Endothelial cell of hepatic sinusoid (primary cell): ENCODE data around the gene KCNJ15.

Experiments used
- in situ Hi-C: cut with HindIII; loops from 2 replicates; pipeline ENCODE4 v1.10.0; 2017; ENCODE audit warnings: low sequenced_read_pairs

Gene KCNJ15

DNA sequence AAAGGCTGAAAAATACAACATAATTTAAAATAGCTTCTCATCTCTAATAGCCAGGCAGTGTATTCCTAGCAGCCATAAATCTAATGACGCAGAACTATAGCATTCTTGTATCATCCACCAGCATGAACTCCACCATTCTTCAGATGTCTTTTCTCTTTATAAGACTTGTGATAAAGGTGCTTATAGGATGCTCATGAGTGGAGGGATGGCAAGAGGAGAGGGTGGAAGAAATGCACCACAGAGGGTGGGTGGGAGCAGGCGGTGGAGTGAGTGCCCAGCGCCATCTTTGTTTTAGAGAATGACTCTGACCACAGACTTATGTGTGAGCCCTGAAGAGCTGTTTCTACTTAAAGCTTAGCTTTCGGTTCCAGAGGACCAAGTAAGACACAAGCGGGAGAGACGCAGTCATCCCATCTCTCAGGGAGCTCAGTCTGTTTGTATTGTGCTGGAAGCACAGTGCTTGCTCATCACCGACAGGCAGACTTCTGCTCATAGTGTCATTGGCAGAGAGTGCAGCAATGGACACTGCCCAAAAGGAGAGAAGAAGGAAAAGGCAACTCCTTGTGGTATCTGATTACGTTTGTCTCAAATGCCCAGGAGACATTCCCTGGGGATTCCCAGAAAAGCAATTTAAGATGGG lies 65.6 kb downstream of the KCNJ15 start:
- in situ Hi-C loops = no loop called here

GRCh38 chr21:38323721-38324531 lies 67.1 kb downstream of the KCNJ15 start:
- in situ Hi-C loops = no loop called here

GRCh38 chr21:38325216-38325615 lies 68.4 kb downstream of the KCNJ15 start:
- in situ Hi-C loops = loop anchor here (25.0 kb wide), 1 partner anchor 588 kb away; no protein-coding TSS in a partner anchor

GRCh38 chr21:38325731-38326420 lies 69.1 kb downstream of the KCNJ15 start:
- in situ Hi-C loops = loop anchor here (25.0 kb wide), 1 partner anchor 589 kb away; no protein-coding TSS in a partner anchor

DNA sequence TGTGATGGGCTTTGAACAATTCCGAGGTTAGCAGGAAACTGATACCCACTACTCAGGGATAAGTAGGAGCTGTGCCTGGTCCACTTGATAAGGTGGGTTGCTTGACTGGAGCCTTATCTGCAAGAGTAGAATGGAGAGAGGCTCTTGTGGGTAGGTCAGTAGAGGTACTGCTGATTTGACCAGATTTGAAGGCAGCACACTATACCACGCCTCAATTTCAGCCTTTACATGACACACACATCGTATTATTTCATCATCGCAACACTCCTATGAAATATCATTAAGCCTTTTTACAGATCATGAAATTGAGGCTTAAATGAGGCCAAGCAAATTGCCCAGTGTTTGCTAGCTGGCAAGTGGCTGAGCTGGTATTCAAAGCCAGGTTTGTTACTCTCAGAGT lies 69.6 kb downstream of the KCNJ15 start:
- in situ Hi-C loops = loop anchor here (25.0 kb wide), 1 partner anchor 589 kb away; no protein-coding TSS in a partner anchor

DNA sequence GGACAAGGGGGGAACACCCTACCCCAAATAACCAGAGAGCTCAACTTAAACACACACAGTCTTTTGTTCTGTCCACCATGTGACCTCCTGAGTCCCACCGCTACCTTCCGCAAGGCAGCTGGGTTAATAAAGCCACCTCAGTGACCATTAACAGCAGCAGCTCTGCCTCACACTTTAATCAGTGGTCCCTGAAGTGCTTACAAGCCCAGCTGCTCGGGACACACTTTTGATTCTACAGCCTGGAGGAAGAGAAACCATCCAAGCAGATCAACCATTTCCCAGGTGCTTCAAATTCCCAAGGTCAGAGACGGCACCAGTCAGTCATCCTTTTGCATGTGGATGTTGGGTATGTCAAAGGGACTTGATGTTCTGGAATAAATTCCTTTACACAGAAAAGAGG lies 70.1 kb downstream of the KCNJ15 start:
- in situ Hi-C loops = loop anchor here (25.0 kb wide), 1 partner anchor 590 kb away; no protein-coding TSS in a partner anchor

GRCh38 chr21:38327984-38328383 lies 71.2 kb downstream of the KCNJ15 start:
- in situ Hi-C loops = loop anchor here (25.0 kb wide), 1 partner anchor 591 kb away; no protein-coding TSS in a partner anchor

- in situ Hi-C loops = loop anchor here (25.0 kb wide), 1 partner anchor 592 kb away; no protein-coding TSS in a partner anchor
Measured at GRCh38 chr21:38329162-38329561, 72.4 kb downstream of the KCNJ15 start.

- in situ Hi-C loops = loop anchor here (25.0 kb wide), 1 partner anchor 593 kb away; no protein-coding TSS in a partner anchor
Measured at GRCh38 chr21:38330666-38331065, 73.9 kb downstream of the KCNJ15 start.

DNA sequence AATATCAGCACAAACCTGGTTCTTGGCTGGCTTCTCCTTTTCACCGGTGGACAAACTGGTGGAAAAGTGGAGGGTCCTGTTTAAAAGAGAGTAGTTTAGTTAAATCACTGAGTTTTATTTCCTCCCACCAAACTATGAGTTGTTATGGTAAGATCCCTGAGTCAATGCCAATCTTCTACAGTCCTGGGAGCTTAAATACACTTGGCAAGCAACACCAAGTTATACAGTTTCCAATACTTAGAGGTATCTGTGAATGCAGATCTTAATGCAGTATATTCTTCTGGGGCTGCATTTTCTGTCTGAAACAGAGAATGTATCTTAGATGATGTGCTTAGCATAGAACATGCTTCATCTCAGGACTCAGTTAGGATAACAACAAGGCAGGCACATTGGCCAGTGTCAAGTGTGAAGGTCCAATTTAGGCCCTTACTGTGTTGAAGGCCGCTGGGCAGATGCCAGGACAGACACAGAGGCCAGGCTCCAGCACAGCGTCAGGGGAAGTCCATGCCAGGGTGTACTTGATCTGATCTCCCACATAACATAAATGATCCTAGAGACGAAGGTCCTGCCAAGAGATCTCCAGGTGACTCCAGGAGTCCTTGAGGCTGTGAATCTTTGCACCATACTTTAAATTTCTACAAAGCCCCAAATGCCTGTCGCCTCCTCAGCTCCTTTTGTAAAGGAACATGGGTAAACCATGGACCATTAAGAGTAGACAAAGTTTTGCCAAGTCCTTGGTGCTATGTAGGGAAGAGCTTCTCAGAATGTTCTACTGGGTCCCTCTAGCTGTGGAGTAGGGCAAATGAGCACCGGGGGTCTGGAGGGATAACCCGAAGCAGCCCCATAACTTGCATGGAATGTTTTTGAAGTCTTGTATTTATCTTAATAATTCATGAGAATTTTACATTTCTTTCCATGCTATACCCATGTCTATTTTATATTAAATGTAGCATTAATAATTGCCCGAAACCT lies 76.8 kb downstream of the KCNJ15 start:
- in situ Hi-C loops = loop anchor here (25.0 kb wide), 1 partner anchor 596 kb away; no protein-coding TSS in a partner anchor

- in situ Hi-C loops = loop anchor here (25.0 kb wide), 1 partner anchor 598 kb away; no protein-coding TSS in a partner anchor
Measured at GRCh38 chr21:38334866-38335265, 78.1 kb downstream of the KCNJ15 start.

GRCh38 chr21:38337793-38338192 lies 81.0 kb downstream of the KCNJ15 start:
- in situ Hi-C loops = loop anchor here (25.0 kb wide), 1 partner anchor 600 kb away; no protein-coding TSS in a partner anchor

- in situ Hi-C loops = loop anchor here (25.0 kb wide), 1 partner anchor 603 kb away; no protein-coding TSS in a partner anchor
Measured at GRCh38 chr21:38340131-38340530, 83.3 kb downstream of the KCNJ15 start.

GRCh38 chr21:38341546-38342012 lies 84.8 kb downstream of the KCNJ15 start:
- in situ Hi-C loops = loop anchor here (25.0 kb wide), 1 partner anchor 604 kb away; no protein-coding TSS in a partner anchor

GRCh38 chr21:38342739-38343138 lies 85.9 kb downstream of the KCNJ15 start:
- in situ Hi-C loops = loop anchor here (25.0 kb wide), 1 partner anchor 605 kb away; no protein-coding TSS in a partner anchor

- in situ Hi-C loops = loop anchor here (25.0 kb wide), 1 partner anchor 606 kb away; no protein-coding TSS in a partner anchor
Measured at GRCh38 chr21:38343691-38344090, 86.9 kb downstream of the KCNJ15 start.

GRCh38 chr21:38346286-38346685 lies 89.5 kb downstream of the KCNJ15 start:
- in situ Hi-C loops = loop anchor here (25.0 kb wide), 1 partner anchor 609 kb away; no protein-coding TSS in a partner anchor

DNA sequence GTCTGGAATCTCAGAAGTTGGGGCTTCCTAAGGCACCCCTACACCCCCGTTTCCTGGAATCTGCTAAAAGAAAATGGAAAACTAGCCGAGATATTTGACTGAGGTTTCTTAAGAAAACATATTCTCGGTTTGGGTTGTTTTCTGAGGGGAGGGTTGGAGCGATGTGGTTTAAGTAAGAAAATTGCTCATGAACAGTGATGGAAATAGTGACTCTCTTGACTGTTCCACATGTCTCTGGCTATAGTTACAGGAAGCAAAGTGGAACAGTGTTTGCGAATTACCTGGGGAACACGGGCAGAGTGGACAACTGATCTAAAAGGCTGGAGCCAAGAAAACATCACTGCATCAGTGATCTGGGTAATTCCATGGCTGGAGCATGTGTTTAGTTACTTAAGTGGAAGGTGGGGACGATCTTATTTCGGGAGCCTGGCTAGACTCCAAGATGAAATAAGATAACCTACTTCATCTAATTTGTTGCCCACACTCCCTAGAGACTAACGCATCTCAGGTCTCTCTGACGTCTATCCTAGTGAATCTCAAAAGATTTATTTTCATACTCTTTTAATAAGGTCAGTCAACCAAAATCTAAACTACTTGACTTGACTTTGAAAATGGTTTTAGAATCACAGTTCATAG lies 92.4 kb downstream of the KCNJ15 start:
- in situ Hi-C loops = loop anchor here (25.0 kb wide), 1 partner anchor 612 kb away; no protein-coding TSS in a partner anchor

DNA sequence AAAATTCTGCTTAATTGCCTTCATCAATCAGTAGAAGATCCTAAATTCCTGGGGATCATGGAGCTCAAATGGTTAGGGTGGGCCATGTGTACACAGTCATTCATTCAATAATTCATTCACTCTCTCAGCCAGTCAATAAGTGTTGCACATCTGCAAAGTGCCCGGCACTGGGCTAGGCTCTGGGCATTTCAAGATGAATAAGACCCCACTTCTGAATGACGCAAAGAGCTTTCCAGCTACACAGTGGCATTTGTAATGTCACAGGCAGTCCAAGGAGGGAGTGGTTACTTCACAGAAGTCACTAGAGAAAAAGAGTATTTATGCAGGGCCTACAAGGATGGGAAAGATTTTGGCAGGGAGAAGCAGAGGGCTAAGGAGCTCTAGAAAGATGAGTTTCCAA lies 93.2 kb downstream of the KCNJ15 start:
- in situ Hi-C loops = loop anchor here (5.0 to 25.0 kb wide), 2 partner anchors 178 to 613 kb away; no protein-coding TSS in a partner anchor
